Ishikawa (cell line): ENCODE data around the gene TGM3.

Source experiments
- CEBPB ChIP-seq: IDR thresholded peaks from 2 replicates; pipeline ENCODE4 v1.6.1; 2012
- CREB1 ChIP-seq: IDR thresholded peaks from 2 replicates; pipeline ENCODE4 v1.6.1; 2012; ENCODE audit warnings: low read depth
- EGR1 ChIP-seq: IDR thresholded peaks from 2 replicates; pipeline ENCODE4 v1.6.1; 2012
- EP300 ChIP-seq: IDR thresholded peaks from 2 replicates; pipeline ENCODE4 v1.6.1; 2012; ENCODE audit warnings: borderline replicate concordance
- FOXM1 ChIP-seq: IDR thresholded peaks from 2 replicates; pipeline ENCODE4 v1.6.1; 2012; ENCODE audit warnings: low read depth, borderline replicate concordance
- NFIC ChIP-seq: IDR thresholded peaks from 2 replicates; pipeline ENCODE4 v1.6.1; 2012
- RAD21 ChIP-seq: IDR thresholded peaks from 2 replicates; pipeline ENCODE4 v1.6.1; 2012; ENCODE audit warnings: low read depth
- TAF1 ChIP-seq: IDR thresholded peaks from 2 replicates; pipeline ENCODE4 v1.6.1; 2012; ENCODE audit warnings: low read depth, mild to moderate bottlenecking
- TCF12 ChIP-seq: IDR thresholded peaks from 2 replicates; pipeline ENCODE4 v1.6.1; 2012; ENCODE audit warnings: low read depth
- TEAD4 ChIP-seq: IDR thresholded peaks from 2 replicates; pipeline ENCODE4 v1.6.1; 2012
- YY1 ChIP-seq: IDR thresholded peaks from 2 replicates; pipeline ENCODE4 v1.6.1; 2012; ENCODE audit warnings: low read depth
- ZBTB7A ChIP-seq: IDR thresholded peaks from 2 replicates; pipeline ENCODE4 v1.6.1; 2012; ENCODE audit warnings: low read depth
- TF ChIP-seq, protein P1 (sequence below): IDR thresholded peaks from 2 replicates; pipeline ENCODE4 v1.6.1; 2012
- TF ChIP-seq, protein P2 (sequence below): IDR thresholded peaks from 2 replicates; pipeline ENCODE4 v1.6.1; 2012; ENCODE audit warnings: low read depth, mild to moderate bottlenecking
- TF ChIP-seq, protein P3 (sequence below): IDR thresholded peaks from 2 replicates; pipeline ENCODE4 v1.6.1; 2012

The TGM3 gene

DNA sequence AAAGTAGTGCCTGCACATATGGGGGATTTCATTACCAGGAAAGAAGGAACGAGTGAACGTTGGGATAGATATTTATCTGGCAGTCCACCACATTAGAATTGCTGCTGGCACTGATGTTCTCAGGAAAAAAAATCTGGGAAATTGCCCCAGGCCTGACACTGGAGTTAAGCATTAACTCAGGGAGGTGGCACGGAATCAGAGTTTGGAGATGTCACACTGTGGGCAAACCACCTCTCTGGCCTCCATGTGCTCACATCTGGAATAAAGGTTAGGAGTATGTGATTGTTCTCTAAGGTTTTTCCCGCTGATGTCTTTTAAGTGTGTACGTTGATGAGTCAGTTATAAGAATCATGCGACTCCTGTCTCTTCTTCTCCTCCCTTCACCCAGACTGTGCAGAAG is 7.9 kb downstream of the TGM3 start:
- TF ChIP-seq ZBTB7A (no peak), NFIC (no peak), EP300 (no peak), CREB1 (no peak), TCF12 (no peak), EGR1 (no peak), RAD21 (no peak), FOXM1 (no peak), CEBPB (no peak), TEAD4 (no peak), YY1 (no peak), TAF1 (no peak)
- TF ChIP-seq, protein P1, sequence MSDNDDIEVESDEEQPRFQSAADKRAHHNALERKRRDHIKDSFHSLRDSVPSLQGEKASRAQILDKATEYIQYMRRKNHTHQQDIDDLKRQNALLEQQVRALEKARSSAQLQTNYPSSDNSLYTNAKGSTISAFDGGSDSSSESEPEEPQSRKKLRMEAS = no peak
- TF ChIP-seq, protein P2, sequence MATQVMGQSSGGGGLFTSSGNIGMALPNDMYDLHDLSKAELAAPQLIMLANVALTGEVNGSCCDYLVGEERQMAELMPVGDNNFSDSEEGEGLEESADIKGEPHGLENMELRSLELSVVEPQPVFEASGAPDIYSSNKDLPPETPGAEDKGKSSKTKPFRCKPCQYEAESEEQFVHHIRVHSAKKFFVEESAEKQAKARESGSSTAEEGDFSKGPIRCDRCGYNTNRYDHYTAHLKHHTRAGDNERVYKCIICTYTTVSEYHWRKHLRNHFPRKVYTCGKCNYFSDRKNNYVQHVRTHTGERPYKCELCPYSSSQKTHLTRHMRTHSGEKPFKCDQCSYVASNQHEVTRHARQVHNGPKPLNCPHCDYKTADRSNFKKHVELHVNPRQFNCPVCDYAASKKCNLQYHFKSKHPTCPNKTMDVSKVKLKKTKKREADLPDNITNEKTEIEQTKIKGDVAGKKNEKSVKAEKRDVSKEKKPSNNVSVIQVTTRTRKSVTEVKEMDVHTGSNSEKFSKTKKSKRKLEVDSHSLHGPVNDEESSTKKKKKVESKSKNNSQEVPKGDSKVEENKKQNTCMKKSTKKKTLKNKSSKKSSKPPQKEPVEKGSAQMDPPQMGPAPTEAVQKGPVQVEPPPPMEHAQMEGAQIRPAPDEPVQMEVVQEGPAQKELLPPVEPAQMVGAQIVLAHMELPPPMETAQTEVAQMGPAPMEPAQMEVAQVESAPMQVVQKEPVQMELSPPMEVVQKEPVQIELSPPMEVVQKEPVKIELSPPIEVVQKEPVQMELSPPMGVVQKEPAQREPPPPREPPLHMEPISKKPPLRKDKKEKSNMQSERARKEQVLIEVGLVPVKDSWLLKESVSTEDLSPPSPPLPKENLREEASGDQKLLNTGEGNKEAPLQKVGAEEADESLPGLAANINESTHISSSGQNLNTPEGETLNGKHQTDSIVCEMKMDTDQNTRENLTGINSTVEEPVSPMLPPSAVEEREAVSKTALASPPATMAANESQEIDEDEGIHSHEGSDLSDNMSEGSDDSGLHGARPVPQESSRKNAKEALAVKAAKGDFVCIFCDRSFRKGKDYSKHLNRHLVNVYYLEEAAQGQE = no peak
- TF ChIP-seq, protein P3, sequence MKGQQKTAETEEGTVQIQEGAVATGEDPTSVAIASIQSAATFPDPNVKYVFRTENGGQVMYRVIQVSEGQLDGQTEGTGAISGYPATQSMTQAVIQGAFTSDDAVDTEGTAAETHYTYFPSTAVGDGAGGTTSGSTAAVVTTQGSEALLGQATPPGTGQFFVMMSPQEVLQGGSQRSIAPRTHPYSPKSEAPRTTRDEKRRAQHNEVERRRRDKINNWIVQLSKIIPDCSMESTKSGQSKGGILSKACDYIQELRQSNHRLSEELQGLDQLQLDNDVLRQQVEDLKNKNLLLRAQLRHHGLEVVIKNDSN = no peak

DNA sequence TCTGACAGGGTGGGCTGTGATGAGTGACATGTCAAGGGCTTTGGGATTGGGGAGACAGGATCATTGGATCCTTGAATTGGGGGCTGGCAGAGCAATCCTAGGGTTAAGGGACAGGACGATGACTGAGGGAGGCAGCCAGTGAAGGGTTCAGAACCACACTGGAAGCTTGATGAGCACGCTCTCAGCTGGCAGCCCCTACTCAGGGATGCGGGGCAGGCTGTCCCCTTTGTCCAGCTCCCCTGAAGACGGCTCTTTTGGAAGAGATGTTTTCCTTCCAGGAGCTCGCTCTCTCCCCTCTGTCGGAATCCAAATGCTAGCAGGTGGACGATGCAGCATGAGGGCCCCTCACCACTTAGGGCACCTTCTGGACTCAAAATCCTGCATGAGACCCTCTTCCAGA is 8.4 kb downstream of the TGM3 start:
- TF ChIP-seq, protein P1 = no peak
- TF ChIP-seq CREB1 (no peak), FOXM1 (no peak), NFIC (no peak), ZBTB7A (no peak), TCF12 (no peak), YY1 (no peak)

DNA sequence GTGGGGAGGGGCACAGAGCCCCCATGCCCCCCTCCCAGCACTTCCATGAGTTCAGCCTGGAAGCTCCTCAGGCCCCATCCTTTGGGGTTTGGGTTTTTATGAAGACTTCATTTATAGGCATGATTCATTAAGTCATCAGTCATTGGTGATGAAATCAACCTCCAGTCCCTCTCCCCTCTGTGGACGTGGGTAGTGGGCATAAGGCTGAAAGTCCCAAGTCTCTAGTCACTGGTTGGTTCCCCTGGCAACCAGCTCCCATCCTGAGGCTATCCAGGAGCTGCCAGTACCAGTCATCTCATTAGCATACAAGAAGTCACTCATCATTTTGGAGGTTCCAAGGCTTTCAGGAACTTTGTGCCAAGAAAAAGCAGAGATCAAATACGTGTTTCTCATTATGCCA is 9.2 kb downstream of the TGM3 start:
- TF ChIP-seq CEBPB (no peak), EP300 (no peak), NFIC (no peak), FOXM1 (no peak), RAD21 (no peak), EGR1 (no peak), TAF1 (no peak), TEAD4 (no peak), CREB1 (no peak), TCF12 (no peak), YY1 (no peak), ZBTB7A (no peak)
- TF ChIP-seq, protein P3 = no peak
- TF ChIP-seq, protein P2 = no peak
- TF ChIP-seq, protein P1 = no peak

DNA sequence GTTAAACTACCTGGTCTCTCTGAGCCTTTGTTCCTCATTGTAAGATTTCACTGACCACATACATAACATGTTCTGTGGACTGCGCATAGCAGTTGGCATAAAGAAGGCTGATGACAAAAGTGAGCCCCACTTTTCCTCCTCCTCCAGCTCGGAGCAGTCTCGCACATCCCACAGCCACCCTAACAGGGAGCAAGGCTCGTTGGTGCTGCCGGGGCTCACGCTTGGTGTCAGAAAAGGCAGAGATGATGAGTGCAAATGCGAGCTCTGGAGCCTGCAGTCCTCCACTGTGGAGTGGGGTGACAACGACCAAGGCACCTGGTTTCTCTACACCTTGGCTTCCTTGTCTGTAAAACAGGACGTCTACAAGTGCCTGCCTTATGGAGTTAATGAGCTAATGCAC is 9.7 kb downstream of the TGM3 start:
- TF ChIP-seq YY1 (no peak), CEBPB (no peak)

DNA sequence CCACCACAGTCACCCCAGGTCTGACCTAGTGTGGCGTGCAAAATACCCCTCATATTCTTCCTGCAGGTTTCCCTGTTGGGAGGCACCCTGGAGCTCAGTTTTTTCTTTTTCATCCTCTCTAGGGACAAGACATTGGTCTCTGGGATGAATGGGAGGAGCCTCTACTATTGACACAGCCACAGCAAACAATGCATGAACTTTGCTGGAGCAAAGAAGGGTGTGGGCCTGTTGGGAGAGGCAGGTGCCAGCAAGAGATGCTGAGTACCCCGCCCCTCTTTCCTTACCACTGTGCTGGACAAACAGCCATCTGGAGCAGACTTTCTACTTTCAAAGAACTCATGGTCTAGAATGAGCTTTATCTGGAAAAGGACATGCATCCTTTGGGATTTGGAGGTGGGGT is 10.1 kb downstream of the TGM3 start:
- TF ChIP-seq TCF12 (no peak), RAD21 (no peak), ZBTB7A (no peak), FOXM1 (no peak), TAF1 (no peak), CREB1 (no peak), EP300 (no peak), CEBPB (no peak), TEAD4 (no peak), EGR1 (no peak), NFIC (no peak), YY1 (no peak)
- TF ChIP-seq, protein P1 = no peak
- TF ChIP-seq, protein P2 = no peak
- TF ChIP-seq, protein P3 = no peak
